ENCODE results near the gene NANP. TPM values are rescaled to one million over a fixed set of nuclear protein-coding genes. Genes with fewer than 3 reads are reported as not detected.

The NANP gene
- polyA plus RNA-seq, 1 of the 3 experiments (the other 2 are of a cell fraction) = 1.9 TPM

GRCh38 chr20:25644814-25645213, 21.0 kb upstream of the NANP start:
- no peaks in the 10 kb centered on the region for H3K9me2 ChIP-seq
- no peaks in the 10 kb centered on the region for H3K79me2 ChIP-seq (ENCODE audit: insufficient read depth)
- no peak overlapping the region for H3K4me3 ChIP-seq (ENCODE audit: low read depth in 2 of 2, low read length in 1 of 2)
- no peak overlapping the region for H3K9ac ChIP-seq
- no peak for TF ChIP-seq TAF1 (IDR thresholded peaks at IDR 0.05; ENCODE audit: borderline replicate concordance, low read depth, low read length)
- TF ChIP-seq GABPA (IDR thresholded peaks at IDR 0.05; ENCODE audit: low read depth) = no peak
- H2AFZ ChIP-seq (ENCODE audit: low read depth) = no peak overlapping the region
- 94% methylated on average over 3 of the region's 3 CpGs for WGBS (ENCODE audit: low lambda C conversion rate)
- peaks cover 0 to 12% of the 10 kb centered on the region in 2 experiments for H3K36me3 ChIP-seq (replicated peaks in 1 of 2; ENCODE audit: control insufficient read depth in 1 of 2, insufficient read depth in 2 of 2, low read length in 1 of 2)
- no peaks in the 10 kb centered on the region for H3K27me3 ChIP-seq (ENCODE audit: insufficient read depth)
- H3K9me3 ChIP-seq = no peaks in the 10 kb centered on the region
- peaks cover 5% of the 10 kb centered on the region for H3F3A ChIP-seq (replicated peaks; ENCODE audit: insufficient read depth)
- ChIA-PET POLR2A (no interaction called here), CTCF (no interaction called here)
- no peaks in the 10 kb centered on the region for H3K4me1 ChIP-seq (ENCODE audit: control insufficient read depth in 1 of 2, insufficient read depth in 2 of 2, low read depth in 1 of 2, low read length in 1 of 2)
- H4K20me1 ChIP-seq (ENCODE audit: insufficient read depth) = no peaks in the 10 kb centered on the region
- H3K27ac ChIP-seq (ENCODE audit: low read depth in 2 of 2, low read length in 1 of 2) = no peak overlapping the region
- H3K4me2 ChIP-seq = no peak overlapping the region
- DNase-seq = no peak

GRCh38 chr20:25643716-25644115, 19.9 kb upstream of the NANP start:
- no peak overlapping the region for H3K4me3 ChIP-seq (ENCODE audit: low read depth in 2 of 2, low read length in 1 of 2)
- H3K9ac ChIP-seq = no peak overlapping the region
- peaks cover 5% of the 10 kb centered on the region for H3F3A ChIP-seq (replicated peaks; ENCODE audit: insufficient read depth)
- no peak overlapping the region for H2AFZ ChIP-seq (ENCODE audit: low read depth)
- no peaks in the 10 kb centered on the region for H3K27me3 ChIP-seq (ENCODE audit: insufficient read depth)
- no peaks in the 10 kb centered on the region for H3K4me1 ChIP-seq (ENCODE audit: control insufficient read depth in 1 of 2, insufficient read depth in 2 of 2, low read depth in 1 of 2, low read length in 1 of 2)
- DNase-seq = no peak
- CTCF ChIA-PET = no interaction called here
- TF ChIP-seq USF2 (IDR thresholded peaks at IDR 0.05; ENCODE audit: borderline replicate concordance, low read depth, low read length) (no peak), USF1 (IDR thresholded peaks at IDR 0.05; ENCODE audit: borderline replicate concordance, low read depth) (no peak), RXRA (IDR thresholded peaks at IDR 0.05; ENCODE audit: borderline replicate concordance, low read depth) (no peak), EZH2phosphoT487 (IDR thresholded peaks at IDR 0.05; ENCODE audit: borderline replicate concordance, low read depth) (no peak), MXI1 (IDR thresholded peaks at IDR 0.05; ENCODE audit: low read depth, low read length) (no peak), SMC3 (IDR thresholded peaks at IDR 0.05; ENCODE audit: low read depth, low read length) (no peak), TEAD4 (IDR thresholded peaks at IDR 0.05; ENCODE audit: borderline replicate concordance, insufficient read depth) (no peak), JUND (IDR thresholded peaks at IDR 0.05) (no peak), POLR2AphosphoS5 (IDR thresholded peaks at IDR 0.05; ENCODE audit: low read depth, low read length) (no peak), CHD2 (IDR thresholded peaks at IDR 0.05; ENCODE audit: low read length, partially characterized antibody) (no peak), NFIC (IDR thresholded peaks at IDR 0.05; ENCODE audit: borderline replicate concordance) (no peak), GABPA (IDR thresholded peaks at IDR 0.05; ENCODE audit: low read depth) (no peak), EP300 (IDR thresholded peaks at IDR 0.05; ENCODE audit: borderline replicate concordance in 1 of 2, low read depth in 1 of 2, low read length in 1 of 2) (no peak), ELF1 (IDR thresholded peaks at IDR 0.05) (no peak), RCOR1 (IDR thresholded peaks at IDR 0.05; ENCODE audit: low read length) (no peak), SIN3A (IDR thresholded peaks at IDR 0.05; ENCODE audit: borderline replicate concordance, low read depth, low read length) (no peak), CTCF (IDR thresholded peaks at IDR 0.05) (no peak), TAF1 (IDR thresholded peaks at IDR 0.05; ENCODE audit: borderline replicate concordance, low read depth, low read length) (no peak), FOXM1 (IDR thresholded peaks at IDR 0.05; ENCODE audit: low read depth) (no peak), YY1 (IDR thresholded peaks at IDR 0.05; ENCODE audit: low read depth) (no peak)
- H3K79me2 ChIP-seq (ENCODE audit: insufficient read depth) = no peaks in the 10 kb centered on the region
- H3K9me3 ChIP-seq = no peaks in the 10 kb centered on the region
- H3K9me2 ChIP-seq = no peaks in the 10 kb centered on the region
- no peak overlapping the region for H3K27ac ChIP-seq (ENCODE audit: low read depth in 2 of 2, low read length in 1 of 2)
- no peak overlapping the region for H3K4me2 ChIP-seq
- peaks cover 0 to 16% of the 10 kb centered on the region in 2 experiments for H3K36me3 ChIP-seq (replicated peaks in 1 of 2; ENCODE audit: control insufficient read depth in 1 of 2, insufficient read depth in 2 of 2, low read length in 1 of 2)
- POLR2A ChIA-PET = no interaction called here
- H4K20me1 ChIP-seq (ENCODE audit: insufficient read depth) = no peaks in the 10 kb centered on the region

Data from SK-N-SH (cell line).